Activated T-helper 2 cell treated with anti-CD3 and anti-CD28 coated beads, Interferon-gamma antibody, Interleukin-2, Interleukin-4, amounts not matched to agents 10 μg/mL and 5 μg/mL and 100 μg/mL, durations not matched to agents 14 hours and 24 hours and 36 hours (primary cell): ENCODE measurements around the gene CELF4. TPM values are rescaled to one million over a fixed set of nuclear protein-coding genes. Genes with fewer than 3 reads are reported as not detected.

Source experiments
- DNase-seq: peaks from one replicate; pipeline ENCODE4 v3.0.0; 2021; ENCODE audit warnings: low spot score
- H3K27ac Mint-ChIP-seq: one replicate; pipeline ENCODE4 v1.8.0; 2021; ENCODE audit warnings: mixed read lengths
- H3K27me3 Mint-ChIP-seq: one replicate; pipeline ENCODE4 v1.8.0; 2021; ENCODE audit warnings: low read depth, mixed read lengths
- H3K36me3 Mint-ChIP-seq: one replicate; pipeline ENCODE4 v1.8.0; 2021; ENCODE audit warnings: low read depth, mixed read lengths
- H3K4me1 Mint-ChIP-seq: one replicate; pipeline ENCODE4 v1.8.0; 2021; ENCODE audit warnings: low read depth, mixed read lengths
- H3K4me3 Mint-ChIP-seq: one replicate; pipeline ENCODE4 v1.8.0; 2021; ENCODE audit warnings: low read depth, mild to moderate bottlenecking, moderate library complexity, mixed read lengths
- H3K9me3 Mint-ChIP-seq: one replicate; pipeline ENCODE4 v1.8.0; 2021; ENCODE audit warnings: mixed read lengths
- intact Hi-C: fragments of 100-400 bp; cut with micrococcal nuclease; formaldehyde crosslinking; loops from one replicate; pipeline ENCODE4 v1.15.1; 2023
- total RNA-seq: library from RNA; stranded (reverse); gene quantifications from 2 replicates; pipeline ENCODE4 v1.2.3, GENCODE V29; 2022

CELF4 gene
- total RNA-seq, 1 donor from 2014 or later: not detected

DNA sequence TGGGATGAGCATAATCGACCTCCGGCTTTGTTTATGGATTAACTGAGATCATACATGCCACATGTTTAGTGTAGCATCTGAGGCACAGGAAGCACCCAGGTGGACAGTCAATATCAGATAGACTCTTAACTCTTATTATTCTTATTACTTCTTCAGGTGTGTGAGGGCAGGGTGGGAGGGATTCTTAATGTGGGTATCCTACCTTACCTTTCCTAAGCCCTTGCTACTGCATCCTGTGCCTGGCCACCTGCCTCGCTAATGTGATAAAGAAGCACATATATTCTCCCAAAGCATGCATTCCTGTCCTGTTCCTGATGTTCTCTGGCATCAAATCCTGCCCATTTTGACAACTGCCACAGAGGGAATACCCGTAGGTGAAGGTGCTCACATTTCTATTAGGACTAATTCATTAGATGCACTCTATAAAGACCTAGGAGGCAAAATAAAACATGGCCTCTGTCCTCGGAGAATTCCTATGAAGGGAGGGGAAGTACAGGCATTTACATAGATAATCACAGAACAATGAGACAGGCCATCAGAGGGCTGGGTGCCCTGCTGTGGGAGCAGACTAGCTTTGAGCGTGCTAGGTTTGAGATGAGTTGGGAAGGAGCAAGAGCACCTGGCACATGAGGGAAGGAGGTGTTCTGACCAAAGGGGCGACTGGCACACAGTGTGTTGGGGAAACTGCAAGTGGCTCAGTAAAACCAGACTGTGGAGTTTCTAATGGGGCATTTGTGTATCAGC, 19.5 kb upstream of the CELF4 start:
- Mint-ChIP-seq H3K4me1 (no peaks in the 10 kb centered on the region), H3K27me3 (no peaks in the 10 kb centered on the region), H3K4me3 (no peak overlapping the region), H3K9me3 (no peaks in the 10 kb centered on the region), H3K36me3 (no peaks in the 10 kb centered on the region), H3K27ac (no peak overlapping the region)
- intact Hi-C loops: no loop called here
- no peak for DNase-seq

DNA sequence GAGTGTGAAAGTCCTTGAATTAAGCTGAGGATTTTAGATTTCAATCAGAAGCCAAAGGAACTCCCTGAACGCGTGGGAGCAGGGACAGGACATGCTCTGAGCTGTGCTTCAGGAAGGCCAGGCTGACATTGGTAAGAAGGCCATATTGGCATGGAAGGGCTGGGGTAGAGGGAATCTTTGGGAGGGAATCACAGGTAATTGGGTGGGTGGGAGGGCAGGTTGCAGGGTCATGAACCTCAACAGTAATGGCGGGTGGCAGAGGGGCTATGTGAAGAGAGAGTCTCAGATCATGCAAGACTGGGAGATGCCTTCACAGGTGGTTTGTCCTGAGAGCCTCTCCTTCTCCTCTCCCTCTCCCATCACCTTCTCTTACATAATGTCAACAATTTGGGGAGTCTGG, 18.6 kb upstream of the CELF4 start:
- no peak overlapping the region for H3K27ac Mint-ChIP-seq
- no peaks in the 10 kb centered on the region for H3K36me3 Mint-ChIP-seq
- H3K9me3 Mint-ChIP-seq: no peaks in the 10 kb centered on the region
- no peak overlapping the region for H3K4me3 Mint-ChIP-seq
- no peak for DNase-seq
- H3K4me1 Mint-ChIP-seq: no peaks in the 10 kb centered on the region
- no peaks in the 10 kb centered on the region for H3K27me3 Mint-ChIP-seq
- intact Hi-C loops: no loop called here

DNA sequence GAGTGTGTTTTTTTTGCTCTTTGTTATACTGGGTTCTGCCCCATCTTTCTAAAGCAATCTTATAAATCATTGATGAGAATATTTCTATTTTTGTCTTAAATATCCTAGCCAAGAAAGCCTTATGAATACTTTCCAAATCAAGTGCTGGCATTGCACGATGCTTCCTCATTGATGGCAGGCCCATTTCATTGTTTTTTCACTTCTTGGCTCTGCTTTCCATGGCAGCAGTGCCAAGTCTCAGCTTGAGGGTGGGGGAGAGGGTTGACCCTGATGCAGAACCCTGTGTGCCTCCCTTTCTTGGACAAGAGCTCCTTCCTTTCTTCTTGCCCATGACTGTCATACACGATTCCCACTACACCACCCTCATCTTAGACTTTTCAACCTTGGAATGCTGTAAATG, 16.7 kb upstream of the CELF4 start:
- Mint-ChIP-seq H3K4me3 (no peak overlapping the region), H3K27ac (no peak overlapping the region), H3K36me3 (no peaks in the 10 kb centered on the region), H3K4me1 (no peaks in the 10 kb centered on the region), H3K9me3 (no peaks in the 10 kb centered on the region), H3K27me3 (no peaks in the 10 kb centered on the region)
- no peak for DNase-seq
- intact Hi-C loops: no loop called here

DNA sequence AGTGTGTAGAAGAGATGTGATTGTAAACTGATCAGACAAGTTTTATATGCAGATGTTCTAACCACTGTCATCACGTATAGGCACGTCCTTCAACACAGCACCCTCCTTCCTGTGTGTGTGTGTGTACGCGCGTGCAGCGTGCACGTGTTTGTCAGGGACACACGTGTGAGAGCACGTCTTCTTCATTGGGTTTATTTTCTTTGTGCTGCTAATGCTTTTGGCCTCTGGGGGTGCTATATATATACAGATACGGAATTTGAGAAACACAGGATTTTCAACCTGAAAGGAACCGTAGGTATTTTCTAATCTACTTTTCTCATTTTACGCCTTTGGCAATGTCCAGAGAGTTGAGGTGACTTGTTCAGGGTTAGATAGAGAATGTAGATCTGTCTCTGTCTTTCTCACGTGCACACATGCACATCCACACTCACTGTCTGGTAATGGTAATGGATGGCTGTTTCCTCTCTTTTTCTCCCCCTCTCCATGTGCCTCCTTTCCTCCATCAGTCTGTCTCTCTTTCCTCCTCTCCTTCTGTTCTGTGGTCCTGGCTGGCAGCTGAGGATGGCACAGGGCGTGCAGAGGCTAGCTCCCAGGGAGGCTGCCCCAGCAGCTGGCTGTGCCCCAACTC, 13.4 kb upstream of the CELF4 start:
- Mint-ChIP-seq H3K4me1 (no peaks in the 10 kb centered on the region), H3K9me3 (no peaks in the 10 kb centered on the region), H3K27ac (no peak overlapping the region), H3K4me3 (no peak overlapping the region), H3K36me3 (no peaks in the 10 kb centered on the region), H3K27me3 (no peaks in the 10 kb centered on the region)
- DNase-seq: no peak
- intact Hi-C loops: no loop called here

DNA sequence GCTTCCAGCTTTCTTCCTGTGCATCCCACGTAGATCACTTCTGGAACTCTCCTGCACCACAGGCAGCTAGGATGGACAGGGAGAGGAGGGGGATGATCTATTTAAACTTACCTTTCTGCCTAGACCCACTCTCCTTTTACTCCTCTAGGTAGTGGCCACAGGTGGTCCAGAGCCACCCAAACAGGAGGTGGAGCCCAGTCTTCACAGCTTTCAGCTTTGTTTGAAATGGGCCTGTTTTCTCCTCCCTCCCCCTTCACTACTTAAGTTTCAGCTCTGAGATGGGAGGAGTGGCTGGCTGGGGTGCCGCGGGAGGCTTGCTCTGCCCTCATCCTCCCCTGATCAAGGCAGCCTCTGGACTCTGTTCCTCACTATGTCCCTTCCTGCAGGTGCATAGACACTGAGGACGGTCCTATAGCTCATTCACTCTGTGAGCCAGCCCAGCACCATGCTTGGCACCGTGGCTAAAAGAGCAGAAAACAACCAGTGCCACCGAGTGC, 12.6 kb upstream of the CELF4 start:
- H3K27me3 Mint-ChIP-seq: no peaks in the 10 kb centered on the region
- no peak overlapping the region for H3K27ac Mint-ChIP-seq
- intact Hi-C loops: no loop called here
- H3K4me3 Mint-ChIP-seq: no peak overlapping the region
- no peaks in the 10 kb centered on the region for H3K9me3 Mint-ChIP-seq
- DNase-seq: no peak
- H3K4me1 Mint-ChIP-seq: no peaks in the 10 kb centered on the region
- no peaks in the 10 kb centered on the region for H3K36me3 Mint-ChIP-seq

DNA sequence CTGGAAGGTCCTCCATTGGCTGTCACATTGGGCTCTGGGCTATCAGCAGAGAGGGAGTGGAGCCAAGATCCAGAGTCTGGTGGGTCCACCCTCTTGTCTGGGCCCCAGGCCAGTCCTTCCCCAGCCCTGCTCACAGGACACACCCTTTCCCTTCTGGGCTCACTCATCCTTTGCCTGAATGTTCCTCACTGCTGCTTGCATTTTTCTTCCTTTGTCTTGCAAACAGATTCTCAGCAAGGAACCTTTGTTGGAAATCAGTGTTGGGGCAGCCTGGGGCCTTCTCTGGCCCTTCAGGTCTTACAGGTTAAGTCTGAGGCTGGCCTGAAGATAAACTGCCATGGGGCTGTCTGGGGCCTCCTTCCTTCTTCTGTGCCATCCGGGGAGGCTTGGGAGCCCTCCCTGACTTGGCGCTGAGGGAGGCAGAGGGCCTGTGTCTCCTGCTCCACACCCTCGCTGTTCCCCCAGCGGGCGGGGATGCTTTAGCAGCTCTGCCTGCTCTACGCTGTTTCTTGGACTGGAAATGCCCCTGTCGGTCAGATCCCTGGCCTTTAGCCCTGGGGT, 11.5 kb upstream of the CELF4 start:
- intact Hi-C loops: no loop called here
- Mint-ChIP-seq H3K27me3 (no peaks in the 10 kb centered on the region), H3K4me1 (no peaks in the 10 kb centered on the region), H3K4me3 (no peak overlapping the region), H3K9me3 (no peaks in the 10 kb centered on the region), H3K27ac (no peak overlapping the region), H3K36me3 (no peaks in the 10 kb centered on the region)
- DNase-seq: no peak

DNA sequence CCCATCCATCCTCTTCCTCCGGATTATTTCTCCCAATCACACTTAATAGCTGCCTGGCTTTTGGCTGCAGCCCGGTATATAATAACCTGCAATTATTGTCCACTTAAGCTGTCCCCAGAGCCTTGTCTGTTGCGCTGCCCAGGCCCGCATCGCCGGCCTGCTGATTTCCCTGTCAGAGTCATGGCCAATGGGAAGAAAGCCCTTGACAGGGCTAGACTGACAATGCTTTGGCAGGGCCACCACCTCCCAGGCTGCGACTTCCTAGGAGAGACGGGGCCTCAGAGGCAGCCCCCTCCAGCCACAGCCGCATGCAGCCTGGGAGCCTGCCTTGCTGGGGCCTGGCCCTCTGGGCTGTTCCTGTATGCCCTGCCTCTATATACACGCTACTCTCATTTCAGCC, 10.0 kb upstream of the CELF4 start:
- Mint-ChIP-seq H3K4me1 (no peaks in the 10 kb centered on the region), H3K4me3 (no peak overlapping the region), H3K27ac (no peak overlapping the region), H3K9me3 (no peaks in the 10 kb centered on the region), H3K27me3 (no peaks in the 10 kb centered on the region), H3K36me3 (no peaks in the 10 kb centered on the region)
- no peak for DNase-seq
- intact Hi-C loops: no loop called here

DNA sequence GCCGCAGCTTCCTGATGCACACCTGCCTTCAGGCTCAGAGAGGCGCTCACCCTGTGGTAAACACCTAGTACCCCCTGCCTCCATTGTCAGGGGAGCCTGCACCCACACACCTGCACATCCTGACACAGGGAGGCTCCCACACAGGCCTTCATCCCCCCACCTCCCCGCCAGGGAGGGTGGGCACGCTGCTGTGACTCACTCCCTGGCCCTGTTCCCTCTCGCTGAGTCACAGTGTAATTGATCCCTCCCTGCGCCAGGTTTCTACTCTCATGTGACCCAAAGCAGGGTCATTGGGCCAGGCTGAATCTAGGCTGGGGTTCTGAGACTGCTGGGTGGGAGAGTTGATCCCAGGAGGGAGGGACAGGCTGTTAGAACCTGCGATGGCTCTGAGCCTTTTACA, 8.5 kb upstream of the CELF4 start:
- Mint-ChIP-seq H3K27me3 (peaks cover 10% of the 10 kb centered on the region), H3K9me3 (no peaks in the 10 kb centered on the region), H3K4me3 (no peak overlapping the region), H3K36me3 (no peaks in the 10 kb centered on the region), H3K27ac (no peak overlapping the region), H3K4me1 (no peaks in the 10 kb centered on the region)
- intact Hi-C loops: no loop called here
- no peak for DNase-seq

DNA sequence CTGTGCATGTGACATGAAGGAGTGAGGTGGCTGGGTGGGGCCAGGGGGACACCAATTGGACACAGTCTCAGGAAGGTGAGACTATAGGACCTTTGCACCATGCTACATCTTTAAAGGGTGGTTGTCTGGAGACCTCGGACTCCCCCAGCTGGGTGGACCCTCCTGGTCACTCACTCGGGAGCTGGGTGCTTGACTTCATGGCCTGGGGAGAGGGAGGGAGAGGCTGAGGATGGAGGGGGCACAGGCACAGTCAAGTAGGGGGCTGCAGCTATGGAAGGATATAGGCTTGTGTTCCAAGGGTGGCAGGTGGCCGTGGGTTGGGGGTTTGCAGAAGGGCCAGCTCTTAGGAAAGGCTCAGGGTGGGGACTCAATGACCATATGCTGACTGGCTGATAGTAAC, 7.1 kb upstream of the CELF4 start:
- Mint-ChIP-seq H3K27me3 (peaks cover 23% of the 10 kb centered on the region), H3K9me3 (no peaks in the 10 kb centered on the region), H3K27ac (no peak overlapping the region), H3K4me3 (no peak overlapping the region), H3K36me3 (no peaks in the 10 kb centered on the region), H3K4me1 (no peaks in the 10 kb centered on the region)
- intact Hi-C loops: no loop called here
- no peak for DNase-seq

DNA sequence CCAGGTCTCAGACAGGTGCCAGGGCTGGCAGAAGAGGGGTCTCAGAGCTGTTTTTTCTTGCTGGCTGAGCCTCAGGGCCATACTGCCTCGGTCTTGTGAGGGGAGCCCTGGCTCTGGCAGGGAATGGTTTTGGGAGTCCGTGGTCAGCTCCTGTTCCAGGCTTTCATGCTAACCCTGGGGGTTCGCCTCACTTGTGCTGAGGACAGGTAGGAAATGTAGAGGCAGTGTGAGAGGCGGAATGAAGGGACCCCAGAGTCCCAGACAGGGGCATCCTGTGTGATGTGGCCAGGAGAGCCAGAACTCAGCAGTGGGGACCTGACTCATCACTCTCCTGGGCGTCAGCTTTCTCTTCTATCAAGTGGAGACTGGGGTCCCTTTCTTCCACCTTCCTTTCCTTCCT, 5.7 kb upstream of the CELF4 start:
- no peak overlapping the region for H3K4me3 Mint-ChIP-seq
- H3K27me3 Mint-ChIP-seq: peaks cover 29% of the 10 kb centered on the region
- H3K4me1 Mint-ChIP-seq: no peaks in the 10 kb centered on the region
- no peaks in the 10 kb centered on the region for H3K36me3 Mint-ChIP-seq
- no peaks in the 10 kb centered on the region for H3K9me3 Mint-ChIP-seq
- no peak for DNase-seq
- intact Hi-C loops: no loop called here
- no peak overlapping the region for H3K27ac Mint-ChIP-seq

DNA sequence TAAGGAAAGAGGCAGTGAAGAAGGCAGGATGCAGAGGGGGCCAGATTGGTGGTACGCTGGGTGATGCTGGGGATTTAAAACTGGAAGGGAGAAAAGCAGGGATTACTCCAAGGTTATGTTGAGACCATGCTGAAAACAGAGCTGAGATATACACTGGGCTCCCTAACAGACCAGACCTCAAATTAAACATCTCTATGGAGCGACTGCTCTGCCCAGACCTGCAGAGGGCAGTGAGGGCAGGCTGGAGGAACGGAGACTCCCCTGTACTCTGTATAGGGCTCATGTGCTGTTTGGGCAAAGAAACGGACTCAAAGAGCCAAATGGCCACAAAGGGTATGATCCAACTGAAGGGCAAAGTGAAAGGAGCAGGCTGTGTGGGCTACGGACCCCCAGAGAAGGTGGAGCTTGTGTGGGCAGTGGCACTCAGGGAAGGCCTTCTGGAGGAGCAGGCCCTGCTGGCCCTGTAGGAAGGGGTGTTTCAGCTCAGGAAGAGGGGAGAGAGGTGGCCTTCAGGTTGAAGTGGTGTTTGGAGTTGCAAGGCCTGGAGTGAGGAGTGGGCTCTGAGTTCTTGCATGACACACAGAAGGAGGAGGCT, 4.8 kb upstream of the CELF4 start:
- no peaks in the 10 kb centered on the region for H3K9me3 Mint-ChIP-seq
- no peak overlapping the region for H3K4me3 Mint-ChIP-seq
- no peak for DNase-seq
- intact Hi-C loops: no loop called here
- H3K27ac Mint-ChIP-seq: no peak overlapping the region
- peaks cover 3% of the 10 kb centered on the region for H3K4me1 Mint-ChIP-seq
- no peaks in the 10 kb centered on the region for H3K36me3 Mint-ChIP-seq
- H3K27me3 Mint-ChIP-seq: peaks cover 35% of the 10 kb centered on the region

DNA sequence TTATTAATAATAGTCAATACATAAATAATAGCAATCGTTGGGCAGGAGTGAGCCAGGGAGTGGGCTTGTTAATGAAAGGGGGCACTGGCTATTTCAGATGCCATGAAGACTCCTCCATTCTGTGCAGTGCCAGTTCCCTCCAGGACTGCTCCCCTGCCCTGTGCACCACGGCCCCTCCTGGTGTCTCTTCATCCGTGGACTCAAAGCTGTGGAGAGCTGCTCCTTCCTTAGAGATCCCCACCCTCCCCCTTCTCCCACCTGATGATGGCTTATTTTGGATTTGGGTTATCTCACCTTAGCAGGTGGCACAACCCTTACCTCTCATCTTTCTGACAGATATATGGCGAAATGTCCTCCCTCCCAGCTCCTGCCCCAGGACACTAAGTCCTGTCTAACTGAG, 3.1 kb upstream of the CELF4 start:
- H3K27ac Mint-ChIP-seq: no peak overlapping the region
- H3K4me3 Mint-ChIP-seq: no peak overlapping the region
- intact Hi-C loops: loop anchor here (10.0 kb wide), 1 partner anchor 84 kb away; no protein-coding TSS in a partner anchor

DNA sequence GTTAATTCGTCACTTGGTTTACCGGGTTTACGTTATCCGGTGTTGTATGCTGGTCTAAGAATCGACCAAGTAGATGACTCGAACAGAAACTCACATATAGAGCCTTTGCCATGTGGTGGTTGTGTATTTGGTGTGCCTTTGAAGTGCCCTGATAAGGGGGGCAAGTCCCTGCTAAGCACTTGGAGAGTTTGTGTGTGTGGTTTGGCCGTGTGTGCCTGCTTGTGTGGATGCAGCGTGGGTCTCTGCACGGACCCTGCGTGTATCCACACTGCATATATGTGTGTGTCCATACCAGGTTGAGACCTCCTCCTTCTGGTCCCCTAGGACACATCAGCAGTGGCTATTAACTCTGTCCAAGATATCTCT, 2.4 kb upstream of the CELF4 start:
- no peak for DNase-seq
- Mint-ChIP-seq H3K4me3 (peak overlapping the region; percentile 13), H3K4me1 (peaks cover 3% of the 10 kb centered on the region), H3K27ac (no peak overlapping the region), H3K27me3 (peaks cover 55% of the 10 kb centered on the region), H3K36me3 (no peaks in the 10 kb centered on the region), H3K9me3 (no peaks in the 10 kb centered on the region)
- intact Hi-C loops: loop anchor here (10.0 kb wide), 1 partner anchor 83 kb away; no protein-coding TSS in a partner anchor

More for the DNA sequence above, 3.1 kb upstream of the CELF4 start:
- Mint-ChIP-seq H3K27me3 (peaks cover 53% of the 10 kb centered on the region), H3K36me3 (no peaks in the 10 kb centered on the region), H3K9me3 (no peaks in the 10 kb centered on the region), H3K4me1 (peaks cover 3% of the 10 kb centered on the region)
- DNase-seq: no peak
